ENCODE data around the gene C12orf75.
"Not testable (repeated sequence)": the region's sequence is repeated elsewhere in the genome, so short reads cannot be mapped to it uniquely, and the experiment has no call there.

Gene C12orf75

DNA sequence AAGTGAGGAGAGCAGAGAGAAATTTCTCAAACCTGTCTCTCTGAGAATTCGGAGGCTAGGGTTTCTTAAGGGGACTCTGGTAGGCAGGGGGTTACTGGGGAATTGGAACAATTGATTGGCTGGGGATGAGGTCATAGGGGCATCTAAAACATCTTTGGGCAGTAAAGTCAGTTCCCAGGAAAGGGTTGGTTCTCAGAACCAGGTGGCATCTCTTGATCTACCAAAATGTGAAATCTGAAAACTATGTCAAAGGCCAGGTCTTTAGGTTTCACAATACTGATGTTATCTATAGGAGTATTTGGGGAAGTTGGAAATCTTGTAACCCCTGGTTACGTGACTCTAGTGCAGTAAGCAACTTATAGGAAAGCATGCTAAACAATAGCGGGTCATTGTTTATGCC is 6.9 kb downstream of the C12orf75 start:
- DNase-seq, result no peak

DNA sequence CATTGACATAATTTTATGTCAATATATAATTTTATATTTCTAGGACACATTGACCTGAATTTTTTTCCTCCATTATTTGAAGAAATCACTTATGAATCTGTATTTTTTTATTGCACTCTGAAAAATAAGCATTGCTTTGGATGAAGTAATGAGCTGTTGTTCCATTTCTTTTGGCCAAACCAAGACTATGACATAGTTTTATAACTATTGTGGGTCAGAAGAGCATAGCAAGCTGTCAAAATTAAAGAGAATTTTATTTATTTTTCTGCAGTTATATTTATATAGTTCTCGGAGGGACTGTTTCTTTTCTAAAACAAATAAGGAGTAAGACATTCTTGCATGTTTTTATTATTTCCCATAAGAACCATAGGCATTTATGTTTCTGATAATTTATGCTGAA is 8.5 kb downstream of the C12orf75 start:
- no peak for DNase-seq

DNA sequence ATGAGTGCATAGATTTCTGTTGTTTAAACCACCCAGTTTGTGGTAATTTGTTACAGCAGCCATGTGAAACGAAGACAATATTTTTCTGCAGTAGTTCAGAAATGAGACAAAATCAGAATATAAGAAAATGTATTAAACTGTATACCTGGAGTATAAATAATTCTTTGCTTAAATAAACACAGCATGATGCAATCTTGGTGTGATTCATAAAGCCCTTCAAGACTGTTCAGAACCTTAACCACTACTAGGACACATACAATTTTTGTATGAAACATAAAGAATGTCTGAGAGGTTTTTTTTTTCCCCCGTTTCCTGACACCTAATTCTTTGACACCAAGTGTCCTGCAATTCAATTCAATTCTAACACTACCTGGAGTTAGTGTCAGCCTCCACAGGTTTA is 10.5 kb downstream of the C12orf75 start:
- no peak for DNase-seq

DNA sequence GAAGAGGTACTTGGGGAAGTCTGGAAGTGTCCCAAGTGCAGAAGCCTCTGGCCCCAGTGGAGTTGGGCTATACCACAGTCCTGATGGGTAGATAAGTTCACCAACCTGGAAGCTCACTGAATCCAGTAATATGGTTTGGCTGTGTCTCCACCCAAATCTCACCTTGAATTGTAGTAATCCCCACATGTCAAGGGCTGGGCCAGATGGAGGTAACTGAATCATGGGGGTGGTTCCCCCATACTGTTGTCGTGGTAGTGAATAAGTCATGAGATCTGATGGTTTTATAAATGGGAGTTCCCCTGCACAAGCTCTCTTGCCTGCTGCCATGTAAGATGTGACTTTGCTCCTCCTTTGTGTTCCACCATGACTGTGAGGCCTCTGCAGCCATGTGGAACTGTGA is 11.1 kb downstream of the C12orf75 start:
- not testable (repeated sequence) for DNase-seq

DNA sequence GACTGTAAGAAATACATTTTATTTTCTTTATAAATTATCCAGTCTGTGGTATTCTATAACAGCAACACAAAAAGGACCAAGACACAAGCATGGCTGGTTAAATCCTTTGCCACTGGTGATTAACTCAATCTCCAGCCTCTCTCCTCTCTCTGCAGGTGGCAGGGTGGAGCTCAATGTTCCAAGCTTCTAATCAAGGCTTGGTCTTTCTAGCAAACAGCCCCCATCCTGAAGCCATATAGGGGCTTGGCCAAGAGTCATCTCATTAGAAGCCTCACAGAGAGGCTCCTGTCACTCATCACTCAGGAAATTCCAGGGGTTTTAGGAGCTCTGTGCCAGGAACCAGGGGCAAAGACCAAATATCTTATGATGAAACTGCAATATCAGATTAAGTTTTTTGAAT is 12.0 kb downstream of the C12orf75 start:
- DNase-seq, result no peak

DNA sequence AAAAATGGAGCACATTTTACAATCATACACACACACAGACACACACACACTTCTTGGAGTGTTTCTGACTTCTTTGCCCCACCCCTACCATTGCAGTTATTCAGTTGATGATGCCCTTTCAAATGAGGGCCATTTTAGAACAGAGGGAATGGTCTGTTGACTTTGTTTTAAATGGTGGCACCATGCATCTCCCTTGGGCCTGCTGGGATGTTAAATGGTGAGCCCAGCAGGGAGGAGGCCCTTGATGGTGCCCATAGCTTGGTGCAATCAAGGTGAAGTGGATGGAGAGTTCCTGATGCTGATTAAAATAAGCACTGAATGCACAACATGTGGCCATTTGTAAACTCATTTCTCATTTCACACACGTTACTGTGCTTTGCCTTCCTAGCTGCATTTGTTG is 13.3 kb downstream of the C12orf75 start:
- no peak for DNase-seq

DNA sequence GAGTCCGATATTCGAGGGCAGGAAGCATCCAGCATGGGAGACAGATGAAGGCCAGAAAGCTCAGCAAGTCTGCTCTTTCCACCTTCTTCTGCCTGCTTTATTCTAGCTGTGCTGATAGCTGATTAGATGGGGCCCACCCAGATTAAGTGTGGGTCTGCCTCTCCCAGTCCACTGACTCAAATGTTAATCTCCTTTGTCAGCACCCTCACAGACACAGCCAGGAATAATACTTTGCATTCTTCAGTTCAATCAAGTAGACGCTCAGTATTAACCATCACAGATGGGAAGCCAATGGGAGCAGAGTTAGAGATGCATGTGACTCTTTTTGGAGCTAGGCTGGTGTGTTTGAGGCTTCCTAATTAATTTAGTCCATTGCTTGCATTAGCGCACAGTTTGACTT is 17.0 kb downstream of the C12orf75 start:
- no peak for DNase-seq

DNA sequence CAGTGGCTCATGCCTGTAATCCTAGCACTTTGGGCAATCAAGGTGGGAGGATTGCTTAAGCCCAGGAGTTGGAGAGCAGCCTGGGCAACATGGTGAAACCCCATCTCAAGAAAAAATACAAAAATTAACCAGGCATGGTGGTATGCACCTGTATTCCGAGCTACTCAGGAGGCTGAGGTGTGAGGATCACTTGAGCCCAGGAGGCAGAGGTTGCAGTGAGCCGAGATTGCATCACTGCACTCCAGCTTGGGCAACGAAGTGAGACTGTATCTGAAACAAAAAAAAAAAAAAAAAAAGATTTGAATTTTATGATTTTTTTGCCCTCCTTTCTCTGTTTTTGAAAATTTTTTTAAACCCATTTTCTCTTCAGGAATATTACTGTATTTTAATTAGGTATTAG is 17.7 kb downstream of the C12orf75 start:
- DNase-seq, result no peak

DNA sequence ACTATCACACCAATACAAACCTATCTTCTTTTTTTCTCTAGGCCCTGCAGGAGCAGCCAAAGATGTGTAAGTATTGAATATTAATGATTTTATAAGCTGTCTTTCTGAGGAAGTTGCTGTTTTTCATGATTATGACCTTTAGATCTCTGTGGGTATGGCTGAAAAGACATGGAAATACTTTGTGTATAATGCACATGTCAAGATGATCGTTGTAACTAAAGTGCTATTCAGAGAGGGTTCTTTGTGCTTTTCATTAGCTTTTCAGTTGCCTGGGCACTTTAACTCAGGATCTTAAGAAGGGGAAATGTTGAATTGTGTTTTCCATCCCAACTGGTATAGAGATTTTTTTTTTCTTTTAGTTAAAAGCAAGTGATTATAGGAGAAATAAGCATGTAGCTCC is 18.1 kb downstream of the C12orf75 start:
- no peak for DNase-seq

DNA sequence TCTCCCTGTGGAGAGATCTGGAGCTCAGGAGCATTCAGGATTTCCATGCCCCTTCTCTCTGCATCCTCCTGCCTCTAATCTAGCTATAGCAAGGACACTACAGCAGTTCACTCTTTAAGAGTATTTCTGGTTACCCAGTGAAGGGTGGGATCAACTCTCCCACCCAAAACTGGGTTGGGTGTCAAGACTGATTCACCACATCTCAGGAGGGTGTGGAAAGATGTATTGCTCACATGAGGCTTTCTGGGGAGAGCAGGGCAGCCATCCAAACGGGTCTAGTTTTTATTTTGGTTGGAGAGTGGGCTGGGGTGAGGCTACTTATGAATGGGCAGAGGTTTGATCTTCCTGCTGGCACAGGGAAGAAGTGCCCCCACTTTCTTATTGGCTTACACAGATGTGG is 18.6 kb downstream of the C12orf75 start:
- no peak for DNase-seq

DNA sequence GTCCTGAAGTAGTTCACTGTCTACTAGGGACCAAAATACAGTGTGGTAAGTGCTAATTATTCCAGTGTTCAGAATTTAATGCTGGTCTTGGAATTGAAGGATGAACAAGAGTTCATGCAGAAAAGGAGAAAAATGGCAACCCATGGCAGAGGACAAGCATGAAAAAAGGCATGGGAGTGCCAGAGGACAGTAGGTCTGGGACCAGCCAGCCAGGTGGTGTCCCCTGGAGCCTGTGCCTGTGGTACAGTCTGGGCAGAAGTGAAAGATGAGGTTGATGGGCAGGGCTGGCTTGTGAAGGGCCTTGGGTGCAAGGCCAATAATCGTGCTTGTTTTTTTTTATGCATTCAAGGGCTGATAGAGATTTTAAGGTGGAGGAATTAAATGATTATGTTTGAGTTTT is 21.0 kb downstream of the C12orf75 start:
- DNase-seq, result no peak

DNA sequence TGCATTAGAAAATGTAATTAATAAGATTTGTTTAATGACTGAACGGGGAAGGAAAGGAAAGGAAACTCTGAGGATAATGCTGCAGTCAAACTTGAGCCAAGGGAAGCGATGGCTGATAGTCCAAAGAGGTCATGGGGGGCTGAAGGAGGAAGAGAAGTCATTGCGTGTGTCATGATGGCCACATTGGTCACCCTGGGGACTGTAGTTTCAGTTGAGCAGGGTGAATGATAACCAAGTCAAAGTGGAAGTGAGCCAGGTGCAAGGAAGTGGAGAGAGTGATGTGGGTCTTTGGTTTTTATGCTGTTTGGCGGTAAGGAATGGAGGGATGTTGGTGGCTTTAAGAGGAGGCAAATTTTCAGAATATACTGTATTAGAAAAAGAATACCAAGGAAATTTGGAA is 21.6 kb downstream of the C12orf75 start:
- DNase-seq, result no peak

DNA sequence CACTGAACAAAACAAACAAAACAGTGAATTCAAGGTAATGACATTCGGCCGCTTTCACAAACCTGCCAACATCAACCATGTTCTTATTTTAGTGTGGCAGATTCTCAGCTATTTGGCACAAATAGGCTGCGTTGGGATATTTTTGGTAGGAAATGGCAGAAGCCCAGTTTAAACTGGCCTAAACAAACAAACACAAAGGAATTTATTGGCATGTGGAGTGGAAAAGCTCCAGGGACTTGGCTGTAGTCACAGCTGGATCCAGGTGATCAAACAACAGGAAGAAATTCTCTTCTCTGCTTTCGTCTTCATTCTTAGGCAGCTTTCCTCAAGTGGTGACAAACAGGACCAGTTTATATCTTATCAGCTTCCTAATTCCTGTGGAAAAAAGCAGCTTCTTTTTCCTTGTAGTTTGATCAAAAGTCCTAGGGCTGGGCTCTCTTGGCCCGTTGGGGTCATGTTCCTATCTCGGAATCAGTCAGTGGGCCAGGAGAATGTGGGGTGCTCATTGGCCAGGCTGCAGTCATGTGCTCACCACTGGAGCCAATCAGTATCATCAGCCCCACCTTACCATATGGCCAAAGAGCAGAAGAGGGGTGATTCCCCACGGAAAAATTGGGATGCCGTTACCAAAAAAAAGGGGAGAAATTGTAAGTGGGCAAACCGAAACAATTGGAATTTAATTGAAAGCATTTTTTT is 22.6 kb downstream of the C12orf75 start:
- no peak for DNase-seq

DNA sequence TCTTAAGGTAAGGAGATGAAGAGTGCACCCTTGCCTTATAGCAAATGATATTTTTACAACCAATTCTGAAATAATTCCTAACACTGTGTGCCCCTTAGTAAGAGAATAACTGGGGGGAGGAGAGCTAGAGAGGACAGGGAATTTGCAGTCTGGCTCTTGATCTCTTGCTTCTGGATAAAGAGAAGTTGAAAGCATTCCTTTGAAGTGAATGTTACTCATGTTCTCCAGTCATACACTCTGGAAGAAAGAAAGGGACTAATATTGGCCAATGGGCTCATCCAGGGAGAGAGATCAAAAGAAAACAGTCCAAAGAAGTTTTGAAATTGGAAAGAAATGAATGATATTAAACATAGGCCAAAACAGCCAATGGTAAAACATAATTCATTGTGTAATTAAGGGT is 25.3 kb downstream of the C12orf75 start:
- no peak for DNase-seq

DNA sequence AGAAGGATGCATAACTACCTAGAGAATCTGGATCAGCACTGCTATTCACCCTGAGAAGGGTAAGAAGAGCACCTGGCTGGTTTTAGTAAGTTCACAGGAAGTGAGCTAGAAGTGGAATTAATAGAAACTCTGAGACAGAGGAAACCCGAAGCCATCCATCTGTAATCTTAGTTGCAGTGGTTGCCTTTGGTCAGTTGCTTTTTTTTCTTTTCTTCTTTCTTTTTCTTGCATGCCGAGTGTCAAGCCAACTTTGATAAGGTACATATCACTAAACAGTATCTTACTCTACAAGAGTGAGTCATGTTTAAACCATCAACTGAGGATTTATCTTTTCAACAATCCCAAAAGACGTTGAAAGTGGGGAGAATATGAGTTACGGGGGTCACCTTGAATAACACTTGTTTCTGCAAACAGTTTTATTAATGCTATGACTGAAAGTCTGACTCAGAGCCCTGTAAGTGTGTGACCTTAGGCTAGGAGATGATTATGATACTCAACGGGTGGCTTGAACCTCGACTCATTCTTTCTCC is 26.7 kb downstream of the C12orf75 start:
- DNase-seq, result no peak

DNA sequence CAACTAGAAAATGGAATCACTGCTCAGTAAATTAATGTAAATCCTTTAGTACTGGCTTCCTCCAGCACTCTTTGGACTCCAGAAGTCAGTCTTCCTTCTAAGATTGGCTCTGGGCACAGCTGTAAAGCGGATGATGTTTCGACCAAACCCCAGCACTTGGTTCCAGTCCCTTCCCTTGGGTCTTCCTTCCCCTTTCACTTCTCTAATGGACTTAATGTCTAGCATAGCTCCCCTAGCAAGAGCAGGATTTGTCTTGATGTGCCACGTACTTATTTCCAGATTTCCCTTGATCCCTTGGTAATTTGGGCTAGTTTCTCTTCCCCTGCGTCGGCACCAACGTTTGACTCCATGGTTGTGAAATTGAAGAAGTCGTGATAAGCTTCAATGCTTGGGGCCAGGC is 28.3 kb downstream of the C12orf75 start:
- DNase-seq, result no peak

DNA sequence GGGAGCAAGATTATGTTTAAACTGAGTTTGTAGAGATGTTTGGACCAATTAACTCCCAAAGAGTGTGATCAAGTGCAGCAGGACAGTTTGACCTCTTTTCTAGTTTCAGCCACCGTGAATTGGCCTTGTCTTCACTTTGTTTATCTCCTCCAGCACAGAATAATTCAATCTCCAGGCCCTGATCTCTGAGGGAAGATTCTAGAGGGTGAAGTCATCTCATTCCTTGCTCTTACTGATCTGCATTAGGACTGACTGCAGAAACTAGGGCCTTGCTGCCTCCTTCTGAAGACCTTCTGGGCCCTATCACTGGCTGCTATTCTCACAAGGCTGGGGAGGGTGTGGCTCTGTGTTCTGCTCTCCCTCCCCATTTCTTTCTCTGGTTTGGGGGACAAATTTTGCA is 29.4 kb downstream of the C12orf75 start:
- no peak for DNase-seq

DNA sequence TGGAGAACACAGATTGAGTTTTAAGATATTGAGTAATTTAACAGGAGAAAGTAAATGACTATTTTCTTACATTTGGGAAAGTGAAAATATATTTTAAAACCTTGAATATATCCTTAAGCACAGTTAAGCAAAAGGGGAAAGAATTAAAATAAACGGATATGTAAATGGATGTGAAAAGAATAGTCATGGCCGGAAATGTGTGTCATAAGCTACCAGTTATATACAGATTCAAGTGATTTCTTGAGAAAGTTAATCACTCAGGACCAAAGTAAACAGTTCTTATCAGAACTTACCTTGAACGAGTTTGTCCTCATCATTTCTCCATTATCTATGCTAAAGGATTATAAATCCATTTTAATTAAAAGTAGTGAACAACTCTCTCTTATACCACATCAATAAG is 33.4 kb downstream of the C12orf75 start:
- no peak for DNase-seq

DNA sequence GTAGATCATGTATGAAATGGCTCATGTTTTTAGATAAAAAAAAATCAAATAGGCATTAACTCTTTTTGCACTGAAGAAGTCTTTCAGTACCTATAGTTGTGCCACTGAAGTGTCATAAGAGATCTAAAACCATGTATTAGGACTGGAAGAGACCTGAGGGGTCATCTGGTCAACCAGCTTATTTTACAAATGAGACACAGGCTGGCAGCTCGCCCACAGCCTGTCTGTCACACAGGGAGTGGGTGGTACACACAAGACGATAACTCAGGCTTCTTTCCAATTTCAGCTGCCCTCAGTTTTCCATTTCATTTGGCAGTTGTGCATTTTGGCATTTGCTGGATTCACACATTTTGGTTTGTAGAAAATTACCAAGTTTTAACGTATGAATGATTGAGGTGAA is 34.7 kb downstream of the C12orf75 start:
- DNase-seq, result no peak

DNA sequence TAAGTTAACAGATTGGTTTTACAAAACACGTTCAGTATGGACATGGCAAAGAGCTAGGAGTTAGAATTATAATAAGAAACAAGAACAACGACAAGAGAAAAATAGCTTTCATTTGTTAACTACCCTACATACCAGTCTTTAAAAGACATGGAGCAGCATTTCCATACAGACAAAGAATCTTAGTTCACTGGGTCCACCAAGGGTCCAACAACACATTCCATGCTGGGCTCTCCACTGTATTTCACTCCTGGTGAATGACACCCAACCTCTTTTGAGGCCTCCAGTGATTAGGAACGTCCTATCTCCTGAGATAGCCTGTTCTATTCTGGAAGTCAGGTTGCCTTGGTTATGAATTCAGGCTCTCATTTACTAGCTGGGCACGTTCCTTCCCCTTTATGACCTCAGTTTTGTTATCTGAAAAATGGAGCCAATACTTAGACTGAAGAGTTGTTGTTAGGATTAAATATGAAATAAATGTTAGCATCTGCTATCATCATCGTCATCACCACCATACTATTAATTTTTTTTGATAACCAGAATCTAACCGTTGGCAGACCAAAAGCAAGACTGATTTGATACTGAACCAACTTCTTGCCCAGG is 37.7 kb downstream of the C12orf75 start:
- no peak for DNase-seq

DNA sequence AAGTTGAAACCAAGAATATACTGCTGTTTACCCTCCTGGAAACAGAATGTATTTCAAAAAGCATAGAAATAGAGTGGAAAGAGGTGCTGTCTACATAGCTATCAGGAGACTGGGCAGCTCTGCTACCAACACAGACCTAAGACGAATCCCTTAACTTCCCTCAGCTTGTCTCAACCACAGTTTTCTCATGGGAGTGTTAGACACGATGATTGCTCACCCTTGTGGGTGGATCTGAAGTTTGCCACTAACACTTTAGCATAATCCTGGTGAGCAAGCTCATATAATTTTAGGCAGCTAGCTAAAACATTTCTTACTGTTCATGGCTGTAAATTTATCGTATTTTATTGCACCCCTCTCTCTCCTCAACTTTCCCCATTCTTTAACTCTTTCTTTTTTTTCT is 38.5 kb downstream of the C12orf75 start:
- DNase-seq, result no peak

DNA sequence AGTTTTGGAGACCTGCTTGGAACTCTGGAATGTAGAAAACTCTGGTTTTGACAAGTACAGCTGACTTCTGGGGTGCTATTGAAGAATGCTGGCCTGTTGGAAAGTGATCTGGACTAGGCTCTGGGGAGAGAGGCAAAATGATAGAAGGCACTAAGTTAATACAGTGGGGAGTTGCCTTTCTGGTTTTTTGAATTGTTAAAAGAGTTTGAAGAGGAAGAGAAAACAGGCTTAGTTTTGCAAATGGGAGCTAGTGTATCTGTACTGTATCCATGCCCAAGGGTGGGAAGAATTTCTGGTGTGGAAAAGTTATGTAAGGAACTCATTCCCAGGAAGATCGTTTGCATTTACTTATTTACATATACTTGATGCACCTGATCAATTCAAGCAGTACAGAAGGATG is 43.8 kb downstream of the C12orf75 start:
- DNase-seq, result no peak

DNA sequence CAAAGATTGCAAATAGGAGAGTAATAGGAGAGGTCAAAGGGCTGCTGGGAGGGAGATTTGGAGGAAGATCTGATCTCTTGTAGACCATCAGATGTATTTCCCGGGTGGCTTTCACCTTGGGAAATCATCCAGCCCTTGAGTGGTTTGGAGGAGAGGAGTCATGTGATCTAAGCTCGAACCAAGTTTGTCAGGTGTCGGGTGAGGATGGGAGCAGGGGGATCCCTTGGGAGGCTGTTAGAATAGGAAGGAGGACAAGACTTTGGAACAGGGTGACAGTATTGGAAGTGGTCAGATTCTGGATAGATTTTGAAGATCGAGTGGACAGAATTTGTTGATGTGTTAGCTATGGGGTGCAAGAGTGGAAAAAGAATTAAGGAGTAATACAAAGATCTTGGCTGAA is 46.6 kb downstream of the C12orf75 start:
- DNase-seq, result no peak

DNA sequence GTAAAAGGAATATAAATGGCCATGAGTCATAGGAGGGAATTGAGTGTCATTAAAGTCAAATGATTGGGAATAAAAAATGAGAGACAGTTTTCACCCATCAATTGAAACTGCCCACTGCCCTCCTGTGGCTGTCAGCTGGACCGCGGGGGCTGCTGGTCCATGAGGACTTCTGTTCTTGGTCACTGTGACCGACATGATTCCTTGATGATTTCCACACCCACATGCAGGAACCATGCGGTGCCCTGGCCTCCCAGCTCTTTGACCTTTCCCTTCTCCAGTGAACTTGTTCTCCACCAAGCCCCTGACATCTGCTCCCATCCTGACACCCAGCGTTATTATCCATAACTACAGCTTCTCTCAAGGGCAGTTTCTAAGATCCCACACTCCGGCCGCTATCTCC is 48.4 kb downstream of the C12orf75 start:
- no peak for DNase-seq

Measured in cortex of kidney (tissue), 1 donor.